HG02938 (cell line): ENCODE measurements around the gene ATOH8.

Experiments used
- ATAC-seq: cut with Tn5 transposase; IDR thresholded peaks from one replicate; pipeline ENCODE4 v1.9.1; 2021; ENCODE audit warnings: mild to moderate bottlenecking, moderate library complexity; ENCODE audit not compliant: unreplicated experiment

ATOH8 gene

DNA sequence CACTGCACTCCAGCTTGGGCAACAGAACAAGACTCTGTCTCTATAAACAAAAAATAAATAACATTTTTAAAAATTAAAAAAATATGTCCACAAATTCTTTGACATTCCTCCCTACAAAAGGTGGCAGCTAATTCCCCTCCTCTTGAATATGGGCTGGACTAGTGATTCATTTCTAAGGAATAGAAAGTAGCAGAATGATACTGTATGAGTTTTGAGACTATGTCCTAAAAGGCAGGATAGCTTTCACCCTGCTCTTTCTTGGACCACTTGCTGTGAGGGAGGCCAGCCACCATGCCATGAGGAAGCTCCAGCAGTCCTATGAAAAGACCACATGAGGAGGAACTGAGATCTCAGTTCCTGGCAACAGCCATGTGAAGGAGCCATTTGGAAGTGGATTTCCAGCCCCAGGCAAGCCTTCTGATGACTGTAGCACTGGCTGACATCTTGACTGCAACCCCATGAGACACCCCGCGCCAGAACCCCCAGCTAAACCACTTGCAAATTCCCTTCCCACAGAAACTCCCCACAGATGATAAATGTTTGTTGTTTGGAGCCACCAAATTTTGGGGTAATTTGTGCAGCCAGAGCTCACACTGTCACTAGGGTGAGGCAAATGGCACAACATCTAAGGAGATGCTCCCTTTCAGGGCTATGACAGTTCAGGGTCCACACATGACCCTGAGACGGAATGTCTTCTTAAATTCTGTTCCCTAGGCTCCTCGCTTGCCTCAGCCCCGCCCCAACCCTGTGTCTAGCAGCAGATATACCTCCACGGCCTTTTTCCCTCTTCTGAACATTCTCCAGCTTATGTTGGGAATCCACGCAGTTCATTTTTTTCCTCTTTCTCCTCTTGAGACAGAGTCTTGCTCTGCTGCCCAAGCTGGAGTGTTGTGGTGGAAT lies 17.1 kb upstream of the ATOH8 start:
- no peak for ATAC-seq

DNA sequence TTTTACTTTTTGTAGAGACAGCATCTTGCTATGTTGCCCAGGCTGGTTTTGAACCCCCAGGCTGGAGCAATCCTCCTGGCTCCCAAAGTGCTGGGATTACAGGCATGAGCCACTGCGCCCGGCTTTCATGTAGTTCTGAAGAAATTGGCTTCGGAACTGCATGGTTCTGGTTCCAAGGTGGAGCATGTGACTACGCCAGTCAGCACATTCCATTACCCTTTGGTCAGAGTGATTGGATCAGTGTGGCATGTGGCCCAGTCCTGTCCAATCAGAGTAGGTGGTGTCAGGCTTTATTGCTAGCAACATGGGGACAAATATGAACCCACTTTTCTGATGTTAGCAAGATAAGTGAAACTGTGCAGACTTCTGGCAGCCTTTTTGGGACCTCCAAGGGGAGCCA lies 16.3 kb upstream of the ATOH8 start:
- no peak for ATAC-seq

DNA sequence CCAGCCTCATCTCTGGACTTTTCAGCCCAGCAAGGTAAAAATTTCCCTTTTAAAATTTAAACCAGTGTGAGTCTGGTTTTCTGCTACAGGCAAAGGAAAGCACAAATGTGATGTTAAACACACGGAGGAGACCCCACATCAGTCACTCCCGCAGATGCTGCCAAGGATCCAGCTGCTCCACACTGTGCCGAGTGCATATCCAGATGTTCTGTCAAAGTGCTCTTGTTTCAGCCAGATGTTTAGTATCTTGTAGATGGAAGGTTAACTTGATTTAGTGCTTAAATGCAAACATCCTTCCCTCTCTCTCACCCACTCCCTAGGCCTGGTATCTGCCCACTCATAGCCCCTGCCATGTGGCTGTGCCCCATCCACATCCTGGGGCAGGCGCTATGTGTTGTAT lies 15.8 kb upstream of the ATOH8 start:
- no peak for ATAC-seq

- ATAC-seq = no peak
Observed at GRCh38 chr2:85740193-85740592, 13.6 kb upstream of the ATOH8 start.

GRCh38 chr2:85741211-85741832 lies 12.5 kb upstream of the ATOH8 start:
- ATAC-seq = no peak

DNA sequence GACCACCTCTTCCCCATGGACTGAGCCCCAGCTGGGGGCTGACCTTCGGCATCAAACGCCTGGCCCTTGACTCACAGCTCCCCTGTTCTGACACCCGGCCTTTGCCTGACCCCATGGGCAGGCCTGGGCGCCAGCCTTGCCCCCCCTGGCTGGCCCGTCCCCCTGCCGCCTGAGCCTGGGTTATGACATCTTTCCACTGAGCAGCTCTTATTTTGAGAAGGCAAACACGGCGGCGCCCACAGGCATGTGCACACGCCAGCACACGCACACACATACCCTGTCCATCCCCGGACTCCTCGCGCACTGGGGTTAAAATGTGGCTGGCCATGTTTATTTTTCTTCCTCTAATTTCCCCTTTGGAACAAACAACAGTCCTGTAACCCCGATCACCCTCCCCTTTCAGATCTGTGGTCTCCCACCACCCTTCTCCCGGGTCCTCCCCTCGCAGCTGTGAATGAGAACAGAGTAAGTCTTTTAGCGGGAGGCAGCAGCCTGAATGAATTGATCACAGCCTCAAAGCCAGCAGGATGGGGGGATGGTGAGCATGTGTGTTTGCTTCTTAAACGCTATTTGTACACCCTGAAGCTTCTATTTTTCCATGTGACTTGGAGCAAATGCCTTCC lies 11.8 kb upstream of the ATOH8 start:
- ATAC-seq = no peak

DNA sequence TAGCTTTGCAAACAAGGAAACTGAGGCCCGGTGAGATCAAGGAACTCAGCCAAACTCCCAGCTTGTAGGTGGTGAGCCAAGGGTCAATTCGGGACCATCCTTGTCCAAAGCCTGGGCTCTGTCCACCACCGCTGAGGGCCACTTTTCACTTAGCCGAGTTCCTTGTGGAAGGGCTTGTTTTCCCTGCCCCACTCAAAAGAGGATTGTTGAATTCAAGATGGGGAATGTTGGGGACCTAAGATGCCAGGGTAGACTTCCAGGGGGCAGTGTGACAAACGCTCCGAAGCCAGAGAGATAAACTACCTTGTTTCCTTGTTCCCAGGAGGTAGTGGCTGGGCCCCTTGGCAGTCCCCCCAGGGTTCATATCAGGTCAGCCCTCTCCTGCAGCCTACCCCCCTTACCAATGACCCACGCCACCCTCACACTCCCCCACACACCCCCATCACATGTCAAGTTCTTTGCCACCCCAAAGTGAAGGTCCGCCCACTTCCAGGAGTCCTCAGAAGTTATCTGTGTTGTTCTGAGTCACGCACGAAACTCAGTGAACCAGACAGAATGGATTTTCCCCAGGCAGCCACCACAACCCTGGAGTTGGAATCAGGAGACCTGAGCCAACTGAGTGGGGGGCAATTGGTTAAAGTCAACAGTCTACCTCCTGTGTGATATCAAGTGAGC lies 10.3 kb upstream of the ATOH8 start:
- no peak for ATAC-seq

DNA sequence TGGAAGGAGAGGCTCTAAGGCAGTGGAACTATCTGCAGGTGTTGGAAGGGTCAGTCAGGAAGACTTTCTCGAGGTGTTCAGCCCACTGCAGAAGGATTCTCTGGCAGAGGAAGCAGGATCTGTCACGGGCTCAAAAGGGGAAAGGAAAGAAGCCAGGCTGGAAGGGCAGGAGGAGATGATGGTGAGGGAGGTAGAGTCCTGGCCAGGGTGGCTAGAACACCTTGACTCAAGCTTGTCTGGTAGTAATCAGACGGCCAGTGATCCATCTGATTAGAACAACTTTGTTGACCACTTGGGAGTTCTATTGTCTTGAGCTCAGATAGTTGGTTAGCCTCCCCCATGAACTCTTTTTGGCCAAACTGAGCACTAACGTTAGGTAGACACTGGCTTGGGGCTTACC lies 9.7 kb upstream of the ATOH8 start:
- no peak for ATAC-seq

GRCh38 chr2:85744741-85745601 lies 8.8 kb upstream of the ATOH8 start:
- ATAC-seq = no peak

GRCh38 chr2:85745619-85746018 lies 8.2 kb upstream of the ATOH8 start:
- ATAC-seq = no peak

GRCh38 chr2:85746321-85747004 lies 7.3 kb upstream of the ATOH8 start:
- no peak for ATAC-seq

DNA sequence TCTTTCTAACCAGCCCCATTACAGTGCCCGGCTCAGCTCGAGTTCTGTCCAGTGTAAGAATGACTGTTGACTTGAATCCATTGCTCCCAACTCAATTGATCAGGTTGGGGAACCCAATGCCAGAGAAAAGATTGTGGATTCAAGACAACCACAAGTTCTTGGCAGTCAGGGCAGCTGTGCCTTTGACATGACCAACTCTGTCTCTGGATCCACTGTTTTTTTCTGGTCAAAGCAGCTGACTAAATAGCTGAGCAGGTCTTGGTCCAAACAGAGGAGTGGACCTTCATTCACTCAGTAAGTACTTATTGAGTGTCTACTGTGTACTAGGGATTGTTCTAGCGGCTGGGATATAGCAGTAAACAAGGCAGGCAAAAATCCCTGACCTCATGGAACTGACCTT lies 6.3 kb upstream of the ATOH8 start:
- ATAC-seq = no peak

DNA sequence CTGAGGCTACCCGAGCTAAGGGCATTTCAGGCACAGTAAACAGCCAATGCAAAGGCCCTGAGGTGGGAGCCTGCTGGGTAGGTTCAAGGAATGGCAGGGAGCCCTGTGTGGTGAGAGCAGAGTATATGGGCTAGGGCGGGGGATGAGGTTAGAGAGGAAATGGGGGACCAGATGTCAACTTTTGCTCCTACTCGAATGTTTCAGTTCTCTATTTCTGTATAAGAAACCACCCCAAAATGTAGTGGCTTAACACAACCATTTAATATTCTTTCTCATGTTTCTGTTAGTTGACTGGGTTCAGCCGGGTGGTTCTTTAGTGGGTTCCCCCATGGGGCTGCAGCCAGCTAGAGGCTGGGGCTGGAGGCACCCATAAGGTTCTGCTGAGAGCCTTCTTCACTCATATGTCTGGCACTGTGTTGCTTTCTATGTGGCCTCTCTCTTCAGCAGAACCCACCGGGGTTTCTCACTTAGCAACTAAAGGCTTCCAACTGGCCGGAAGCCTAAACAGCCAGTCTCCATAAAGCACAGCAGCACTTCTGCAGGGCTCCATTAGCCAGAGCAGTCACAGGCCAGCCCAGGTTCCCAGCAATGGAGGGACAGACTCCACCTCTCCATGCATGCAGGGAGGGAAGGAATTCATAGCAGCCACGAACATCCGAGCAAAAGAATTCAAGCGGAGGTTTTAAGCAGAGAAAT lies 5.6 kb upstream of the ATOH8 start:
- ATAC-seq = peak; percentile 83

GRCh38 chr2:85748985-85749875 lies 4.6 kb upstream of the ATOH8 start:
- ATAC-seq = no peak

GRCh38 chr2:85750587-85751575 lies 2.9 kb upstream of the ATOH8 start:
- no peak for ATAC-seq

DNA sequence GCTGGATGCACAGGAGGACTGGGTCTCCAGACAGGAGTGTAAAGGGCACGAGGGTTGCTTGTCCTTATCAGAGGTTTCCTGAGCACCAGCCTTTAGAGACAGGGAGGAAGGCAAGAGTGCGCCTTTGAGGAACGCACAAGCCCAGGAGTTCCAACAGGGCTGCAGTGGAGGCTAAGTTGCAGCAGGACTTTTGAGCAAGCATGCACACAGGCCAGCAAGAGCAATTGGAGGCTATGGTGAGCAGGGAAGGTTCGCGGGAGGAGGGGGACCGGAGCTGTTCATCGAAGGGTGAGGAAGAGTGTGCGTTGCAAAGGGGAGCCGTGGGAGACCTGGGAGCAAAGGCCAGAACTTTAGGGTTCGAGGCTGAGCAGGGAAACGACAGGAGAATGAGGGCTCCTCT lies 2.2 kb upstream of the ATOH8 start:
- no peak for ATAC-seq

DNA sequence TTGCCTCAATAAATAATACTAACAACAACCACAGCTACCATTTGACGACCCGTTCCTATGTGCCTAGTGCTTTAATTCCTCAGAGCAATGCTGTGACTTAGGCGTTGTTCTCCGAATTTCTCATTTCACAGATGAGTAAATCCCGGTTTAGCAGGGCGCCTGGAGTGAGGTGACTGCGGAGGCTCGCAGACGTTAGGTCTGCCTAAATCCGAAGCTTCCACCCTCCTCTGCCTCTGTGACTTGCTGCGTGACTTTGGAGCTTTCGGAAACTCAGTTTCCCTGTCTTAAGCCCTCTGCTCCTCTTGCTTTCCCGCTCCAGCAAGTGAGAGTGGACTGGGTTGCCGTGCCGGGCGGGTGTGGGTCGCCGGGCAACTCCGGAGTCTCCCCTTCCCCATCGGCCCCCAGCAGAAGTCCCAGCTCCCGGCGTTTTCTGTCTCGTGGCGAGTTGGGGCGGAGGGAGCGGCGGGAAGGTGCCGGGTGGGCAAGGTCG lies 711 bp upstream of the ATOH8 start:
- ATAC-seq = no peak
